LHCN-M2 (cell line): ENCODE measurements around the gene TSPYL4. TPM values are rescaled to one million over a fixed set of nuclear protein-coding genes. Genes with fewer than 3 reads are reported as not detected.

Source experiments
- DNase-seq: peaks from one replicate; pipeline ENCODE4 v3.0.0-alpha.2; 2012; ENCODE audit warnings: low read depth
- total RNA-seq: library from RNA; depleted of rRNA; stranded (reverse); fragments of >200 nt; gene quantifications from 2 replicates; pipeline ENCODE4 v1.2.3, GENCODE V29; 2014

TSPYL4 gene
- total RNA-seq, 1 experiment from 2014 or later = 18.8 TPM

DNA sequence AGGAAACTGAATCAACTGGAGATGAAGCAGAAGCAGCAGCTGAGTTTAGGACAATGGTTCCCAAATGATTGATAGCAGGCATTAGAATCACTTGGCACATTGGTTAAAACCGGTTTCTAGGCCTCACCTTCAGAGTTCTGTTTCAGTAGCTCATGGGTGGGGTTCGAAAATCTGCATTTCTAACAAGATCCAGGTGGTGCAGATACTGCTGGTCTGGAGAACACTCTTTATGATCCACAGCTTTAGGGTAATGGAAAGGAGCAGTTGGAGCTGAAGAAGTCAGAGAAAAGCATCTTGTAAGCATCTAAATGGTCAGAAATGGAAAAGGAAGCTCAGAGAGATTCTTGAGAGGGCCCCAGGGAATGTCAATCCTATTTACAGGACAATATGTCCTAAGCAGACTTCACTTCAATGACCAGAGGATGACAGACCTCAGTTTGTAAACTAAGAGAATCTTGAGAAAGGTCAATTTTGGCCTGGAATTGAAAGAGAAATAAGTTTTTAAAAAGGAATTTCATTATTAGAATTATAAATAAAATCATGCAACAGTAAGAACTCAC is 17.4 kb upstream of the TSPYL4 start:
- DNase-seq = no peak

DNA sequence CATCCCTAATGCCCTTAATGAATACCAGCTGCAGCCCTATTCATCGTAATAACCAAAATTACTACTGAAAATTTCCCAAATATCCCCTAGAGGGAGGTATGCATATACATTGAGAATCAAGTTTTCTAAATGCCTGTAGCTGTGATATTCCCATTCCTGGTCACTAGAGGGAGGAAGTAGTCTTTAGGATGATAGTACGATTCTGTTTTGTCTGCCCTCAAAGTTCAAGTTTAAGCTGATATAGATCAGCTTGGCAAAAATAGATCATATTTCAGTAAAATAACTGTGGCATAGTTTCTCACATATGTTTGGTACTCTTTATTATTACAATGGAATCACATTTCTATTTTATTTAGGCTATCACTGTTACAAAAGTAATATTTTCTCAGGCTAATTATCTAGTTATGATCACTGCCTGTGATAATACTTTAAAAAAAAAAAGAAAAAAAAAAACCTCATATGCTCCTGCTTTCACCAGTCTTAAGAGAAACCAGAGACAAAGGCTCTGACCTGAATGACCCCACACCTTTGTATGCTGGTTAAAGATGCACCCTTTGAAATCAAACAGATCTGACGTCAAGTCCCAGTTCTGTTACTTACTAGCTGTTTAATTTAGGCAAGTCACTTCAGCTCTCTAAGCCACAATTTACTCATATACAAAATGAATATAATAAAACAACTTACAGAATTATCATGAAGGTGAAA is 14.9 kb upstream of the TSPYL4 start:
- peak; percentile 80 for DNase-seq

DNA sequence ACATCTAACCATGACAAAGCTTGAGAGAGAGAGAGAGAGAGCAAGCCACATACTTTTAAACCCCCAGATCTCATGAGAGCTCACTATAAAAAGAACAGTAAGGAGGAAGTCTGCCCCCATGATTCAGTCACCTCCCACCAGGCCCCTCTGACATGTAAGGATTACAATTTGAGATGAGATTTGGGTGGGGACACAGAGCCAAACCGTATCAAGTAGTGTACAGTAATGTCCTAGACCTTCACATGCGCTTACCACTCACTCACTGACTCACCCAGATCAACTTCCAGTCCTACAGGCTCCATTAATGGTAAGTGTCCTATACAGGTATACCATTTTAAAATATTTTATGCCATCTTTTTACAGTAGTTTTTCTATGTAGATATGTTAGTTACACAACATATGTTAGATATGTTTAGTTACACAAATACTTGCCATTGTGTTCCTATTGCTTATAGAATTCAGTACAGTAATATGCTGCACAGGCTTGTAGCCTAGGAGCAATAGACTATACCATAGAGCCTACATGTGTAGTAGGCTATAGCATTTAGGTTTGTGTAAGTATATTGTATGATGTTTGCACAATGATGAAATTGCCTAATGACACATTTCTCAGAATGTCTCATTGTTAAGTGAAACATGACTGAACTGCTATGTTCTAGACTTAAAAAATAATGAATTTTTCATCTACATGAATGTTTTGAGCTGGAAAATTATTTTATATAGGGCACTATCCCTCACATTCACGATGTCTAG is 14.1 kb upstream of the TSPYL4 start:
- no peak for DNase-seq

DNA sequence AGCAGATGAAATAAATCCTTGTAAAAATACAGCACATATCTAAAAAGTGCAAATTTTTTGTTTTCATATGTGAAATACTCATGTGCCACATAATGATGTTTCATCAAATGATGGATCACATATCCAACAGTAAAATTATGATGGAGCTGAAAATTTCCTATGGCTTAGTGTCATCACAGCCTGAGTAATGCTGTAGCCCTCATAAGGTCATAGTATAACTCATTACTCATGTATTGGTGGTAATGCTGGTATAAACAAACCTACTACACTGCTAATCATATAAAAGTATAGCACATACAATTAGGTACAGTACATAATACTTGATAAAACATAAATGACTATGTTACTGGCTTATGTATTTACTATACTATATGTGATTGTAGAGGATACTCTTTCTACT is 12.9 kb upstream of the TSPYL4 start:
- peak; percentile 67 for DNase-seq

DNA sequence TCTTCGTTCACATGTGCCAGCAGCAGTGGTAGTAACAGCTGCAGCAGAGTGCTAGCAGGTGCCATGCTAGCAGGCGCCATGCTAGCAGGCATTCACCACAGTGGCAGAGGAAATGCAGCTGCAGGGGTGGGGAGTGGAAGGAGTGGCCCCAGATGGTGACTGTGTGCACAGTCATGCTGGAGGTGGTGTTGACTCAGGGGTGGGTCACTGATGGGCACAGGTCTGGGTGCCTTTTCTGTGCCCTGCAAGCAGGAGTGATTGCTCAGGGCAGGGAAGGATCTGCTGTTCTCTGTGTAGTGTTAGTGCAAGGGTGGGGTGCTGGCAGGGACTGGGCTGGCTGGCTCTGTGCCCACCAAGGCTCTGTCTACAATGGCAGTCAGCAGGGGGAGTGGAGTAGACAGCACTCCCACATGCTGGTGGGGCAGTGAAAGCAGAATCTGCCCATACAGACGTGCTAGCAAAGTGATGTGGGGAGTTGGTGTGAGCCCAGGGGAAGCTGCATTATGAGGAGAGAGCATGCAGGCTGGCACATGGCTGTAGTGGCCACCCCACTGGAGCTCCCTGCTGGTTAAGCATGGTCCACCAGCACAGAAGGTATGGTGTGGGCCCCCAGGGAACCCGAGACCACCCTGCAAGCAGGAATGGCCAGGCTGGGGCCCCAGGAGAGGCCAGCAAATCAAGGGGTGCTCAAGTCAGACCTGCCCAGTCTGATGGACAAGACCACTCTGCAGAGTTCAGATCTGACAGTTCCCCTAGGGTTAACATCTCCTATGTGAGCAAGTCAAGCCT is 11.4 kb upstream of the TSPYL4 start:
- peak; percentile 95 for DNase-seq

DNA sequence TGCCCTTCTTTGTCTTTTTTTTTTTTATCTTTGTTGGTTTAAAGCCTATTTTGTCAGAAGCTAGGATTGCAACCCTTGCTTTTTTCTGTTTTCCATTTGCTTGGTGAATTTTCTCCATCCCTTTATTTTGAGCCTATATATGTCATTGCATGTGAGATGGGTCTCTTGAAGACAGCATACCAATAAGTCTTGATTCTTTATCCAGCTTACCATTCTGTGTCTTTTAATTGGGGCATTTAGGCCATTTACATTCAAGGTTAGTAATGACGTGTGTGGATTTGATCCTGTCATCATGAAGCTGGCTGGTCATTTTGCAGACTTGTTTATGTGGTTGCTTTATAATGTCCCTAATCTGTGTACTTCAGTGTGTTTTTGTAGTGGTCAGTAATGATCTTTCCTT is 9.5 kb upstream of the TSPYL4 start:
- no peak for DNase-seq

DNA sequence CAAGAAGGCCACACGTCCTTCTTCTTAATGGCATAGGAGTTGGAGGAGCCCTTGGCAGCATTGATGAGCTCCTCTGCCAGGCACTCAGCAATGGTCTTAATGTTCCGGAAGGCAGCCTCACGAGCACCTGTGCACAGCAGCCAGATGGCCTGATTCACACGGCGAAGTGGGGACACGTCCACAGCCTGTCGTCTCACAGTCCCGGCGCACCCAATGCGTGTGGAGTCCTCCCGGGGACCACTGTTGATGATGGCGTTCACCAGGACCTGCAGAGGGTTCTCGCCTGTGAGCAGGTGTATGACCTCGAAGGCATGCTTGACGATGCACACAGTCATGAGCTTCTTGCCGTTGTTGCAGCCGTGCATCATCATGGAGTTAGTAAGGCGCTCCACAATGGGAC is 4.6 kb upstream of the TSPYL4 start:
- no peak for DNase-seq

DNA sequence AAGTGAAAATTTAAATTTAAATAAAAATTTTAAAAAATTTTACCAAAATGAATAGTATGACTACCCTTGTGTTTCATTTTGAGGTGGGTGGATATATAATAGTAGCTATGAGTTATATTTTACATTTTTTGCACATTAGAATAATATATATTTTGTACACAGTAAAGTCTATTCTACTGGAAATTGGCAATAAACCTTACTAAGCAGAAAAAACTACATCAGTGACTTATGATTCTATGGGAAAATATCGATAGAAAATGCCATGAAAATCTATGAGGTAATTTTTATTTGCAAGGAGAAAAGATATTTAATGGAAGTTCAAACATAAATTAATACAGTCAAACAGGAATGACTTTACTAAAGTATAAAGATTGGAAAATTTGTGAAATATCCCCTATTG is 2.8 kb upstream of the TSPYL4 start:
- no peak for DNase-seq

DNA sequence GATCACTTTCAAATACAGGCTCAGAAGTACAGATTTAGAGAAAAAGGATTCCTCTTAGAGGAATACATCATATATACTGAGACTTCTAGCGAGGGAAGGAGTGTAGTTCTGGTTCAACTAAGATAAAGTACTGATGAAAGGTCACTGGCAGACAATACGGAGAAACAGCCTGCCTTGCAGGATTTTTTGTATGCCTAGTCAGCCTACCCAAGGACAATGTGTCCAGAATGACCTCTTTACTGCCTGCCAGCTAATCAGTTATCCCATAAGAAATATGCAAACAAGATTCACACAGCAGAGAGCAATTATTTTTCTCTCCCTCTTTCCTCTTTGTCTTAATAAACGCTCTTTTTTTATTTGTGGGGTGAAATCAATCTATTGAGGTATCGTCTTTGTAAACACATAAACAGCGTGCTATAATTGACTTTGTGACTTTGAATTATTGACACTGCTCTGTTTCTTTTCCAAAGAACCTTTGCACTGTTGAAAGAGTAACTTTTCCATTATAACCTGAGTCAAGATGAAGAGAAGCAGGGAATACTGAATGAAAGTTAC is 1.4 kb upstream of the TSPYL4 start:
- no peak for DNase-seq

DNA sequence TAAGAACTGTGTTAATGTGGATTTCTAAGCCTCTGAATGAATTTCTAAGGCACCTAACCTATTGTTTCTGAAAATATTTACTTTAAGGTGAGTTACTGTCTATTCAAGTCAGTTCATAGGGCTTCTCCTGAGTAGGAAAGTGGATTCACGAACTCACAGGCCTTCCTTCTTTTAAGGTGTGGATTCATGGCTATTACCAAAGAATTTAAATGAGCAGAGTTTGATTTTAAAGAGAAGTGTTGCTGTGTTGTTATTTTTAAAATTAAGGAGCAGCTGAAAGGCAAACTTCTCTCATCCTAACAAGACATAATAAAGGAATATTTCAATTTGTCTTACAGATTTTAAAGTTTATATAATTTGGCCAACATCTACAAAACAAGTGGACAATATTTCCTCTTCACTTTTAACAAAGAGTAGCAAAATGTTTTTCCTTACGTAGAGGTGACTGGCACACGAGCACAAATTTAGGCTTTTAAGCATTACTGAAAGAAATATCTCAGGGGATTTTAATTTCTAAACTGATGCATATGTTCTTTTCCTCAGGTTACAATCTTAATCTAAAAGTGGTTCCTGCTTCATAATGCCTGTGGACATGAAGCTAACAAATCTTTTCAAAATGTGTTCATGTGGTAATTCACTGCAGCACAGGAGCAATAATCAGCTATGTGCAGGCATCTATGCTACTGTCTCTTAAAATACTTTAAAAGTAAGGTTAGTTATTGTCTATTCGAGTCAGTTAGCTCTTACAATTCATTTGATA is 602 bp upstream of the TSPYL4 start:
- DNase-seq = no peak

DNA sequence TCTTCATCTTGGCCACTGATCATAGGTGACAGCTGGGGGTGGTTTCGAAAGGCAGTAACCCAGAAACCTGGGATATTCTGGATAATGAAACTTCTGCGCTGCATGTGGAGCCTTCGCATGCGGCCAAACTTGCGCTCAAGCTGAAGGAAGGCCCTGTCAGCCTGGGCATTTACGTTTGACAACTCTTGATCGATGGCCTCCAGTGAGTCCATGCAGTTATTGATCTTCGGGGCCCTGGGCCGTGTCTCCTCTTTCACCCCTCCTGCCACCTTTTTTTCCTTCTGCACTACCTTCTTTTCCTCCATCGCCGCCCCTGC is 729 bp downstream of the TSPYL4 start:
- no peak for DNase-seq

DNA sequence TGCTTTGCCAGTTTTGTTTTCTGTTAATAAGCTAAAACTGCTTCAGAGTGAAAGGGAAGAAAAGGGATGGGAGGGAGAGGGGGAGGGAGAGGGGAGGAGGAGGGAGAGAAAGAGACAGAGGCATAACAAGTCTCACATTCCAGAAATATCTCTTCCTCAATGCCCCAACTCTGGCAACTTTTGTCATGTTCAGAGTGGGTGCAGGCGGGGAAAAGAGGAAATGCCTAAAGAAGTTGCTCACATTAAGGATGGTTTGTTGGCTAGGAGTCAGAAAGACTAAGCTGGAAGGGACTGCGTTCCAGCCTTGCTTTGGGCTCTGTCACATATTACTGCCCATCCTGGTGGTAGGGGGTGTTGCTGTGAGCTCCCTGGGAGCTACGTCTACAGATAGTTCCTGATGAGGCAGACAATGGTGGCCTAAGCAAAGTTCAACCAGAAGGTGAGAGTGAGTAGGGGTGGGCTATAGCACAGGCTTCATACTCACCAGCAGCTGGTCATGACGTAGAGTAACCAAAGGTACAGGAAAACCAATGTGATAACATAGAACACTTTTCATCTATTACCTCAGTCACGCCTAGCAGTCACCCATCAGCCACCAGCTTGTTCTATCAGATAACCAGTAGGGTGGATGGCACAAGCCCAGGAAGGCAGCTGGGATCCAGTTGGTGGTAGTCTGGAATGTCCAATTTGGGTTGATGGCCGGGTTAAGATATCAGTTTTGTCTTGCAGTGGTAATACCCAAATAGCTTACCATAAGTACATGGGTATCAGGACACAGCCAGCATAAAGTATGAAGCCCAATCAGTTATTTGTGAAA is 2.1 kb downstream of the TSPYL4 start:
- peak; percentile 41 for DNase-seq

DNA sequence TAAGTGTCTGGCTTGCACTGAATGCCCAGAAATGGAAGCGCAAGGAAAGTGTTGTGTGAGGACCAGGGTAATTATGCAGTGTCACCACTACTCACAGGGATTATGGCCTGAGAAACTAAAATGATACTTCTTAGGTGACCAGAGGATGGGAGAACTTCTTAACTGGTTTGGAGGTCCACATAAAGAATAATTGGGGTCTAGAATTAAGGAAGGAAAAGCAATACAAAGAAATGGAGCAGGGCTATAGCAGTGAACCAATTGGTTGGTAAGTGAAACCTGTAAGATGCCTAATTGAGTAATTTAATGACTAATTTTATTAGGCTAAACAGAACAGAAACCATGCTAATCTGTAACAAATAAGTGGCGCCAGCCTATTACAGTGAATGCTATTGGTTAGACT is 5.3 kb downstream of the TSPYL4 start:
- DNase-seq = no peak

DNA sequence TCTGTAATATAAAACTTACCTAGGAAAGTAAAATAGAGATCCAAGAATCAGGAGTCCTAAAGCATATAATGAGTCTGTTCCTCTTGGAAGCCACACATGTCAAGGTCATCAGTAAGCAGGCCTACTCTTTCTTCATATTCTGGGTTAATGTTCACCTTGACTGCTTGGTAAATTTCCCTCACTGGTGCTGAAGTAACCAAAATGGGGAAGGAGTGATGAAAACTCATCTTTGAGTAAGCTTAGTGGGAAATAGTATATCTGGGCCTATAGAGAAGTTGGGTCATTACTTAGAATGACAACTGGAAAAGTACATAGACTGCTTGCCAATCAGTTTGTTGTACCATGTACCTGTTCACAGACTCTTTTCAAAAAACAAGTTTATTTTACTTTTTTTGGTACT is 6.6 kb downstream of the TSPYL4 start:
- no peak for DNase-seq

DNA sequence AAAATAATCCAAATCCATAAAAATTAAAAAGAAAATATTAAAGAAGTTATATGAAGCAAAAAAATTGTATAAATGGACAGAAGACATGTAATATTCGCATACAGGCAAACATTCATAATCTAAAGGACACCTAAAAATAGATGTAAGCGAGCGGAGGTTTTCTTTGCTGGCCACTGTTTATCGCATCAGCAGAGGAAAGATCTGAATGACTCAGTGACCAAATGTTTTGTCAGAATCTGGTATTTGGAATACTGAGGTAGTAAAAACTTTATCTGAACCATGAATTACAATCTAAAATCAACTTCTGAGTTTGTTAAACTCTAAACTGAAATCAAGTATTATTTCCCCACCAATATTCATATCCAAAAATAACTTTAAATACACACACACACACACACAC is 7.8 kb downstream of the TSPYL4 start:
- peak; percentile 73 for DNase-seq

DNA sequence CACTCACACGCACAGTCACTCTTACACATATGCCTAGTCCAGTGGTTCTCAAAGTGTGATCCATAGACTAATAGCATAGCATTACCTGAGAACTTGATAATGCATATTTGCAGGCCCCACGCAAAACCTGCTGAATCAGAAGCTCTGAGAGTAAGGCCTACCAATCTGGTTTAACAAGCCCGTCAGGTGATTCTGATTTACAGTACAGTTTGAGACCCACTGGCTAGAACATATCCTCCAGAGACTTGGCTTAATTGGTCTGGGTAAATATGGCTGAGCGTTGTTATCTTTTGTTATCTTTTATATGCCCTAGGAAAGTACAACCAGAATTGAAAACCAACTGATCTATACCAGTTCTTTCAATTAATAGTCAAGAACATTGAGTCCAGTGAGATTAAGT is 9.6 kb downstream of the TSPYL4 start:
- no peak for DNase-seq

DNA sequence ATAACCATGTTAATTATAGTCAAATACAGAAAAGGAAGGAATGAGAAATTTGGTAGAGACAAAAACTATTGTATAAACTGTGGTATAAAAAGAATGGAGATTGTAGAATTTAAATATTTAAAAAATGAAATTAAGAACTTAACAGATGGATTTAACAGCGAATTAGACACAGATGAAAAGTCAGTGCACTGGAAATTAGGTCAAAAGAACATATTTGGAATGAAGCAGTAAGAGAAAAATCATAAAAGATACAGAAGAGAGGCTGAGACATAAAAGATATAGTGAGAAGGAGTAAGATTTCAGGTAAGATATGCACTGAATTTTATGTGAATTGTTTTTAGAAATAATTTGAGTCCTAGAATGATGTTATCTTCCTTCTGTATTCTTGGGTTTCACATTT is 14.0 kb downstream of the TSPYL4 start:
- no peak for DNase-seq

DNA sequence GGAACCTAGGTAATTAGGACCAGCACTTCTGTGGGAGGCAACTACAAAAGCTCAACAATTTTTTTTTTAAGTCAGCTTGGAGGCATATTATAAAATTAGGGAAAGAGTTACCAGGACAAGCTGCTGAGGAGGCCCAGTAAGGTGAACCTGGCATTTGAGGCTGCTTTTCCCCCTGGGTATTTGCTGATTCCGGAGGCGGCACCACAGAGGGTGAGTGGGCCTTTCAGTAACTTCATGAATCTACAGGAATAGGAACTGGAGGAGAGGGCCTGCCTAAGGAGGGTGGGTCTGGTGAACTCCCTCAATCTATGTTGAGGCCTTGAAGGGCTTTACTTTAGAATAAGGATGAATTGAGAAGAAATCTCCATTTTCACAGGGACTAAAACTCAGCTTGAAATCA is 14.6 kb downstream of the TSPYL4 start:
- no peak for DNase-seq

DNA sequence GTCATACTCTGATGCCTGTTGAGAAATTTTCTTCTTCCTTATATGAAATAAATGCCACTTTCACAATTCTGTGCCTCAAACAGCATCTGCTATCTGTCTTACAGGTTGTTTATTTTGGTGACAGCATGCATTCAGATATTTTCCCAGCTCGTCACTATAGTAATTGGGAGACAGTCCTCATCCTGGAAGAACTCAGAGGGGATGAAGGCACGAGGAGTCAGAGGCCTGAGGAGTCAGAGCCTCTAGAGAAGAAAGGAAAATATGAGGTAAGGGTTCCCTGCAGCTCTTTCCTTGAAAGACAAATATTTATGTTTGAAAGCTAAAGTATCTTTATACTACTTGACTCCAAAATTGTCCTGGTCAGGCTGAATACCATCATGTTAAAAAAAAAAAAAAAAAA is 15.8 kb downstream of the TSPYL4 start:
- no peak for DNase-seq

DNA sequence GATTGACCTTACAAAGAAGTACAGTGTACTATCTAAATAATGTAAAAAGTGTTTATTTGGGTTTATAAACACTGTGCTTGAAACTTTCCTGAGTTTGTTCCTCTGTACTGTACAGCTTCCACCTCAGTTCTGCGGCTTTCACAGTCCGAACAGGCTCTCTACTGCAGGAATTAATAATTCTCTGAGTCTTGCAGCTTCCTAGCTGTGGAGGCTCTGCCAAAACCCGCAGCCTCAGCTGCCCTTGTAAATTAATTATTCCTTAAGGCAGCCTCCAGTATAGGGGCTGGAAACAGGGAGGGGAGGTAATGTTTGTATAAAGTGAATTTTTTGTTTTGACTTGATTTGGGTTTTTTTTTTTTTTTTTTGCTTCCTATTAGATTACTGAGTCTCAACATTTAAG is 19.2 kb downstream of the TSPYL4 start:
- DNase-seq = no peak
